SW480 (cell line): Measurements from ENCODE around the gene SFXN1.
"Not testable (repeated sequence)": the region's sequence is repeated elsewhere in the genome, so short reads cannot be mapped to it uniquely, and the experiment has no call there.

Source experiments
- DNase-seq: peaks from one replicate; pipeline ENCODE4 v3.0.0-alpha.2; 2016; ENCODE audit warnings: low spot score

The SFXN1 gene

GRCh38 chr5:175494264-175495183 is 16.2 kb downstream of the SFXN1 start:
- no peak for DNase-seq

GRCh38 chr5:175501759-175502158 is 23.4 kb downstream of the SFXN1 start:
- DNase-seq, result no peak

GRCh38 chr5:175507671-175508070 is 29.3 kb downstream of the SFXN1 start:
- not testable (repeated sequence) for DNase-seq

- DNase-seq, result no peak
Observed at GRCh38 chr5:175508896-175509295, 30.5 kb downstream of the SFXN1 start.

GRCh38 chr5:175513297-175513696 is 34.9 kb downstream of the SFXN1 start:
- no peak for DNase-seq

- no peak for DNase-seq
Observed at GRCh38 chr5:175513726-175514125, 35.4 kb downstream of the SFXN1 start.

GRCh38 chr5:175516933-175517823 is 38.8 kb downstream of the SFXN1 start:
- DNase-seq, result no peak

GRCh38 chr5:175517824-175518450 is 39.6 kb downstream of the SFXN1 start:
- DNase-seq, result no peak

GRCh38 chr5:175519006-175519405 is 40.6 kb downstream of the SFXN1 start:
- DNase-seq, result no peak

GRCh38 chr5:175520321-175520720 is 42.0 kb downstream of the SFXN1 start:
- no peak for DNase-seq

- no peak for DNase-seq
Observed at GRCh38 chr5:175520873-175521272, 42.5 kb downstream of the SFXN1 start.

- DNase-seq, result no peak
Observed at GRCh38 chr5:175521313-175521833, 43.0 kb downstream of the SFXN1 start.

- no peak for DNase-seq
Observed at GRCh38 chr5:175523292-175523691, 44.9 kb downstream of the SFXN1 start.

GRCh38 chr5:175524211-175524610 is 45.9 kb downstream of the SFXN1 start:
- DNase-seq, result no peak

- DNase-seq, result no peak
Observed at GRCh38 chr5:175526691-175527090, 48.3 kb downstream of the SFXN1 start.

GRCh38 chr5:175531361-175531760 is 53.0 kb downstream of the SFXN1 start:
- DNase-seq, result no peak

- peak; percentile 82 for DNase-seq
Observed at GRCh38 chr5:175534070-175534932, 55.9 kb downstream of the SFXN1 start.

GRCh38 chr5:175535331-175535730 is 57.0 kb downstream of the SFXN1 start:
- DNase-seq, result not testable (repeated sequence)

GRCh38 chr5:175535796-175536195 is 57.4 kb downstream of the SFXN1 start:
- DNase-seq, result no peak

- no peak for DNase-seq
Observed at GRCh38 chr5:175538576-175538975, 60.2 kb downstream of the SFXN1 start.

- no peak for DNase-seq
Observed at GRCh38 chr5:175539936-175540335, 61.6 kb downstream of the SFXN1 start.
